RPMI8226 (cell line): ENCODE data around the gene DCC.
"Not testable (repeated sequence)": the region's sequence is repeated elsewhere in the genome, so short reads cannot be mapped to it uniquely, and the experiment has no call there.

ENCODE experiments used
- DNase-seq: peaks from one replicate; pipeline ENCODE4 v3.0.0-alpha.2; 2015

Gene DCC

GRCh38 chr18:53443831-53444230 lies 1103.8 kb downstream of the DCC start:
- DNase-seq: no peak

DNA sequence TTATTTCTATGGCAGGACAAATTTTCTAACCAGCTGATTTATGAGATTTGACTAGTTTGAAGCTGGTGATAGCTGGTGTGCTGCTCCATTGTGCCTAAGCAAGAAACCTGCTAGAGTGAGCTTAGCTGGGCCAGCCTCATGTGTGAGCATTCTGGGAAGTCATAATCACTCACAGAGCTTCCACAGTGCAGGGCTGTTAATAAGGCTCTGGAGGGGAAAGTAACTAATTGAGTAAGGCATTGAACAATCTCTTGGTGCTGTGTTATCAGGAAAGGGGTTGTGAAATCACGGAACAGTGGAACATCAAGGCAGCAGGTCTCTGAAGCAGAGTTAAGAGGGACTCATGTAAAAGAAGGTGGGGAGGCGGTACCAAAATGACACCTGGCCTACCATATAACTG lies 1111.9 kb downstream of the DCC start:
- no peak for DNase-seq

DNA sequence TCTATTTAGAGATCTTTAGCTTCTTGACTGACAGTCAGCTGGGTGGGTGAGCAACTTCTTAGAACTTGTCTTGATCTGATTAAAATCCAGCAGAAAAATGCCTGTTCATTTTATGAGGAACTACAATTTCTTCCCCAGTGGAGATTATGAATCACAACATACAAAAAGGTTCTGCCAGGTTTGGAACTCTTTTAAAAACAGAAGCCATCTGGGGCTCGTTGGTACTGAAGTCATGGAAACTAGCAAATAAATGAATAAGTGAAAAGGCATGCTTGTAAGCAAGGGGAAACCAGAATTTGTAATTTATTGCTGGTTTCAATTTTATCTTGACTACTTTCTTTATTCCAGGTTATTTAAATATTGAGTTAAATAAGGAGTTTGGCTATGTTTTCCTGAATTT lies 1117.1 kb downstream of the DCC start:
- no peak for DNase-seq

DNA sequence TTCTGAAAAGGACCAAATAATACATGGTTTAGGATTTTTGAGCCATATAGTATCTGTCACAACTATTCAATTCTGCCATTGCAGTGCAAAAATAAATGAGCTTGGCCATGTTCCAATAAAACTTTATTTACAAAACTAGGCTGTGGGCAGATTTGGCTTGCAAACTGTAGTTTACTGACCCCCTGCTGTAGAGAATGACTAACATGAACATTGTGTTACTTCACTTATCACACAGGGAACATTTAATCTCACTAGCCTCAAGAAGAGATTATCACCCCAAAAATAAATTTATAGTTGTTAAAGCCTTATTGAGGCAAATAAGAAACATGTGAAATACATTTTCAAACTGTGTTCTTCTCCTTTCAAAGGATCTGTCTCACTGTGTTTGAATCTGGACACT lies 1118.3 kb downstream of the DCC start:
- no peak for DNase-seq

- DNase-seq: no peak
Observed at GRCh38 chr18:53458944-53459580, 1119.1 kb downstream of the DCC start.

DNA sequence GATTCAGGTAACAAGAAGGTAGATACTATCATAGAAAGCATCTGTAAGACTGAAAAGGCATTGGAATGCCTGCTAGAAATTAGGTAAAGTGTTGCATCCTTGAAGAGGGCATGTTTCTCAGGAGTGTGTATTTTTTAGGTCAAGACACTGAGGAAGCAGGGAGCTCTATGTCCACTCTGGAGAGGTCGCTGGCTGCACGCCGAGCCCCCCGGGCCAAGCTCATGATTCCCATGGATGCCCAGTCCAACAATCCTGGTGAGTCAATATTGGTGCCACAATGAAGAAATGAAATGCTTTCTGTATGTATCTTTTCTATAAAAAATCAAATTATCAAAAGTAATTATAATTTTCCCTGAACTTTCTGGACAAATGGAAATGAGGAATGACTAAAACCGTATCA lies 1127.8 kb downstream of the DCC start:
- no peak for DNase-seq

GRCh38 chr18:53468173-53468572 lies 1128.2 kb downstream of the DCC start:
- not testable (repeated sequence) for DNase-seq

- no peak for DNase-seq
Observed at GRCh38 chr18:53472546-53472945, 1132.5 kb downstream of the DCC start.

- DNase-seq: no peak
Observed at GRCh38 chr18:53478155-53478554, 1138.2 kb downstream of the DCC start.

- DNase-seq: no peak
Observed at GRCh38 chr18:53486296-53486695, 1146.3 kb downstream of the DCC start.

DNA sequence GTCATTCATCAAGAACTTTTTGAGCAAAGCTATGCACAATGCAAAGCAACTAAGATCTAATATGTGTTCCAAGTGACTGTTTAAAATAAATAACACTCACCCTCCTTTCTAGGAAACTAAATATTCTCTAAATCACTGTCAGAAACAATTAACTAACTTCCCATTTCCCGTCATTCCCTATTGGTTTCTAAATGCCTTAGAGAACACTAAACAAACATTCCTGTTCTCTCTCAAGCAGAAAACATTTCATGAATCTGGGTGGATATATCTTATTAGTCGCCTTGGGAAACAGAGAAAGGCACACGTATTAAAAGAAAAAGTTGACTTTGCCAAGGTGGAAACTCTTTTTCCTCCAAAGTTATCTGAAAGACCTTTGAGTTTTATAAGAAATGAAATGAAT lies 1149.3 kb downstream of the DCC start:
- no peak for DNase-seq

- DNase-seq: no peak
Observed at GRCh38 chr18:53490019-53490418, 1150.0 kb downstream of the DCC start.

GRCh38 chr18:53496028-53496427 lies 1156.0 kb downstream of the DCC start:
- no peak for DNase-seq

- no peak for DNase-seq
Observed at GRCh38 chr18:53503914-53504441, 1164.0 kb downstream of the DCC start.

GRCh38 chr18:53508529-53508928 lies 1168.5 kb downstream of the DCC start:
- DNase-seq: no peak

GRCh38 chr18:53509886-53510285 lies 1169.9 kb downstream of the DCC start:
- DNase-seq: no peak

- not testable (repeated sequence) for DNase-seq
Observed at GRCh38 chr18:53511725-53512124, 1171.7 kb downstream of the DCC start.

DNA sequence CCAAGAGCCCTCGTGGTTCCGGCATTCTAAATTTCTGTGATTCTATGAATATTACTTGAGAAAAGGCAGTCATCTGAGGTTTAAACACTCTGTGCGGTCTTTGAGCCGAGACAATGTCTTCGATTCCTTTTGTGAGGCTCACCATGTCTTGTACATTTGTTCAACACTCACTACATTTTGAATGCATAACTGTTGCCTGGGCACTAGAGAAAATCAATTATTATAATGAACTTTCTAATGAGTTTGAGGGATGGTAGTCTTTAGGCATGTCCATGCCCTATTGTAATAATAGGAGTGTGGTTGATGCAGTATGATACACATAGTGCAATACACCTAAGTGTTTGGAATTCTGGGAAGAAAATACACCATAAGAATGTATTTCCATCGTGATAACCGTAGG lies 1181.1 kb downstream of the DCC start:
- no peak for DNase-seq

- no peak for DNase-seq
Observed at GRCh38 chr18:53526101-53526870, 1186.3 kb downstream of the DCC start.

GRCh38 chr18:53527365-53527764 lies 1187.4 kb downstream of the DCC start:
- no peak for DNase-seq

DNA sequence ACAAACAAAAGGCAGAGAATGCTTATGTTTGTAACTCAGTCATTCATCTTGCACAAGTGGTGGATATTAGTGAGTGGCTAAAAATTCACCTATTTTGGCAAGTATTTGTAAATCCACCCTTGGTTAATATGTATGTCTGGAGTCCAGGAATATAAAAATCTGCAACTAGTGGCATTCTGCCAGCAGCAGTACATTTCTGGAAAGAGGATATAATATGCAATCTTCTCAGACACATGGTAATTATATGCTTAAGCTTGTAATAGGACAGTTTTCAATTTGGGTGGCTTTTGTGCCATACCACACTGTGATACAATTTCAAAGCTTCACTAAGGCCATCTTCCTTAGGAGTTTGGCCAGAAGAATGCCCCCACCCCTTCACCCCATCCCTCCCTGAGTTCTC lies 1191.2 kb downstream of the DCC start:
- DNase-seq: no peak

- DNase-seq: no peak
Observed at GRCh38 chr18:53531896-53532295, 1191.9 kb downstream of the DCC start.

GRCh38 chr18:53534203-53534602 lies 1194.2 kb downstream of the DCC start:
- DNase-seq: no peak

DNA sequence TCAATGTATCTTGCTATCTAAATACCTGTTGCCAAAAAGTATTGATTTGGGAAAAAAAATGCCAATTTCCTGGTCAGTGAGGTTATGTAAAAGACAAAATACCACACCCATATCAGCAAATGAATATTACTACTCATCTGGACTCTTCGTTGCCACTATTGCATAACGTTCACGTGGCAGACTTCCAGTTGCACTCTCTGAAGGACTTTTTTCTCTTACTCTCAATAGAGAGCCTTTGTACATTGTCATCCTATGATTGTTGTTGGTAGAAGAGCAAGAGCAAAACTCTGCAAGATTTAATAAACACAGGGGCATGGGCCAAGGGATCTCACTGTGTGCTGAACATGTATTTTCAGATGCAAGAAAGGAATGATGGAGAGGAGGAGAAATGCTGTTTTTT lies 1194.7 kb downstream of the DCC start:
- DNase-seq: no peak

DNA sequence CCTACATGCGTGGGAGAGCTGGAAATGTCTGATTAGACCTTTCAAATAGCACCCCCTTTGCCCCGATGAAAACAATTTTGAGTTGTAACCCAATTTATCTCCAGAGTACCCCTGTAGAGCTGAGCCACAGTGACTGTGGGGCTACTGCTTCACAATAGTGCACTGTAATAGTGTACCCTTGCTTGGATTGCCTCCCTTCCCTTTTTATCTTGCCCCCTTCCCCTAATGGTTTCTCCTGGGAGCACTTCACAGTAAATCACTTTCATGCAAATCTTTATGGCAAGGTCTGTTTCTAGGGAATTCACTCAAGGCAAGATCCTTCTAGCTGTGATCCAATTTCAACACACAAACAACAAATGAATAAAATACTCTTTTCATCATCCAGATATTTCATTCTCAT lies 1196.9 kb downstream of the DCC start:
- DNase-seq: no peak
